ENCODE results near the gene DUS1L.

Gene DUS1L

DNA sequence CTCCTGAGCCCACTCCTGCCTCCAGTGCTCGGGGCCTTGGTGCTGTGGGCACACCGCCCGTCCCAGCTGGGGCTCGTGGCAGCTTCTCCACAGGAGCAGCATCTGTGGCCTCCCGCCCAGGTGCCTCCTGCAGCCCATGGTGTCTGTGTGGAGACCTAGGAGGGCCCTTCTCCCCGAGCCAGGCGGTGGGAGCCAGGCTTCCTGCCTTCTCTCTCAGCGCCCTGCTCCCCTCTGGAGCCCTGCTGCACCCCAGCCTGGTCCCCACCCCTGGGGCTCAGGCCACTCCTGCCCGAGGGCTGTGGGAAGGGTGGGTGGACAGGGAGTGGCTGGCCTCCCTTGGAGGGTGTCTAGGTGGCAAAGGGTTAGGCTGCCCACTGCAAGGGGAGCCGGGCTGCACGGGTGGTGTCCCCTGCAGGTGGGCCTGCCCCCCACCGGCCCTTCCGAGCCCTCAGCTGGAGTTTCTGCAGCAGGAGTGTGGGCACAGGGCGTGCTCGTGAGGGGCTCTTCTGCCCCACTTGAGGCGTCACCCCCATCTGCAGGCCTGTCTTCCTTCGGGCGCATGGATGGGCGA is 53.9 kb downstream of the DUS1L start:
- no peak for DNase-seq

DNA sequence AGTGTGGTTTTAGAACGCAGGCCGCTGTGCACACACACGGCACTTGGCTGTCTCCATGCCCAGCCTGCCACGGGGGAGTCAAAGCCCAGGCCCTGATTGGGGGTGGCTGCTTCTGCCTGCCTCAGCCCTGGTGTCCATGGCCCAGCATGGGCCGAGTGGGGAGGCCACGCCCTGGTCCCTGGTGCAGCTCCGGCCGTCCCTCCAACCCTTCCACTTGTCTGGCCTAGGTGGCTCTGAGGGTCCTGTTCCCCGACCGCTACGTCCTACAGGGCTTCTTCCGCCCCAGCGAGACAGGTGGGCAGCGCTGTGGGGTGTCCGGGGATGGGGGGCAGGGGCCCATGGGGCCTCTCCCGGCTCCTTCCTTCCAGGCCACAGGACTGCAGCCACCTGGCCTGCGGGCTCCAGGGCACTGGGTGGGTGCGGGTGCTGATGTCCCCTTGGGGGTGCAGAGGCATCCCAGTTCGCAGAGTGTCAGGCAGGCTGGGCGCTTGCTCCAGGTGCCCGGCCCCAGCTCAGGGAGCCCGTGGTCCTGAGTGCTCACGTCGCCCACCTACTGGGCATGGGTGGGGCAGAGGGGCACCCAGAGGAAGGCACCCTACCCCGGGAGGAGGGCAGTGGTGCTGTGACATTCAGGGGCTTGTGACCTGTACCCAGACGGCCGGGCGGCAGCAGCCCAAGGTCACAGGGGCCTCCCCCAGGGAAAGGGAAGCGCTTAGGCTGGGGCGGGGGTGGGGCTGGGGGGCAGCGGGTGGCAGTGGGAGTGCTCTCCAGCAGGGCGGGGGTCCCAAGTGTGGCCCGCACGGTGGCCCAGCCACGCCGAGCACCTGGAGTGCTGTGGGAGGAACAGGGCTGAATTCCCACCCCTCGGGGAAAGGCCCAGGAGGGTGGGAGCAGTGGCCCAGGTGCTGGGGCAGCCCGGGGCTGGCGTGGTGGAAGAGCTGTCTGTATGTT is 54.8 kb downstream of the DUS1L start:
- DNase-seq, result no peak

DNA sequence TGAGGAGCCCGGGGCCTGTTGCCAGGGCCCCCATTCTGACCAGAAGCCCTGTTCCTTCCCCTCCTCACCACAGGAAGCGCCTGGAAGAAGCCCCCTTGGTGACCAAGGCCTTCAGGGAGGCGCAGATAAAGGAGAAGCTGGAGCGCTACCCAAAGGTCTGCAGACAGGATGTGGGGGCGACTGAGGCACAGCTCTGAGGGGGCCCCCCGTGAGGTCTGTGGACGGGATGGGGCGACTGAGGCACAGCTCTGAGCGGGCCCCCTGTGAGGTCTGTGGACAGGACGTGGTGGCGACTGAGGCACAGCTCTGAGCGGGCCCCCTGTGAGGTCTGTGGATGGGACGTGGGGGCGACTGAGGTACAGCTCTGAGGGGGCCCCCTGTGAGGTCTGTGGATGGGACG is 56.2 kb downstream of the DUS1L start:
- no peak for DNase-seq

DNA sequence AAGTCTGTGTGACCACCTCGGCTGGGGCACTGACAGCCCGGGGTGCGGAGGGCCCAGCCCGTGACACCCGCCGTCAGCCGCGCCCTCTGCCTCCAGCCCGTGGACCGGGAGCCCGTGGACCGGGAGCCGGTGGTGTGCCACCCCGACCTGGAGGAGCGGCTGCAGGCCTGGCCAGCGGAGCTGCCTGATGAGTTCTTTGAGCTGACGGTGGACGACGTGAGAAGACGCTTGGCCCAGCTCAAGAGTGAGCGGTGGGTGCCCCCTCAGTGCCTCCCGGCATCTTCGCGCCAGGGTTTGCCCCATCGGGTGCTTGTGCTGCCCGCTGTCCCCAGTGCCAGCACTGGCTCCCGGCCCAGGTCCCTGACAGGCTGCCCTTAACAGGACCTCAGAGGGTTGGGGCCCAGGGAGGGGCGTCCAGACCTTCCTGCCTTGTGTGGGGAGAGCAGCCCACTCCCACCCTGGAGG is 56.6 kb downstream of the DUS1L start:
- DNase-seq, result no peak

DNA sequence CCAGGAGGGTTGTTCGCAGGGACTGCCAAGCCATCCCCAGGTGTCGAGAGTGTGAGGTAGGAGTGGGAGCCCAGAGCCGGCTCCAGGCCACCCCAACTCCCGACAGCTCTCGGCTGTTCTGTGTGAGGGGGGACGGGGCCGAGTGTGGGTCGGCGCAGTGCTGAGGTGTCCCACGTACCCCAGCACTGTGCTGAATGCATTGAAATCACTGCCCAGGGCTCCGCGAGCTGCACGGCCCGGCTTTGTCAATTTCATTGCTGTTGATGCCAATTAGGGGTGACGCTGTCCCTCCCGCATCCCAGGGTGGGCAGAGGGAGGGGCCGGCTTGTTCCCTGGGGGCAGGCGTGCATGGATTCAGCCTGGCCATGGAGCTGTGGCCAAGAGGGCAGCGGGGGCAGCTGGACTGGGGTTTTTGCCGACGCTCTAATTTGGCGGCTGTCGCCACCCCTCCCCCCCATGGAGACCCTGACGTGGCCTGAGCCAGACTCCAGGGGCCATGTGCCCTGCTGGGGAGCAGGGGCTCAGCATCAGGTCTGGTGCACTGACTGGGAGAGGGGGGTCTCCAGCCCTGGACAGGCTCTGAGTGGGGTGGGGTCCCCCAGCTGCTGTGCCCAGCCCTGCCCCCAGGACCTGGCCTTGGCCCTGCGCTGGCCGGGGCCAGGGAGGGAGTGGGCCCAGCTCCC is 57.2 kb downstream of the DUS1L start:
- no peak for DNase-seq
